C4-2B (cell line): ENCODE results near the gene R3HCC1L.

Experiments
- H3K27ac ChIP-seq: fragments of 450-650 bp; 2 replicates; pipeline ENCODE4 v1.5.1; 2017
- CTCF ChIP-seq: fragments of 450-650 bp; conservative IDR thresholded peaks from 2 replicates; pipeline ENCODE4 v1.5.1; 2017; ENCODE audit warnings: mild to moderate bottlenecking
- ZFX ChIP-seq: fragments of 450-650 bp; IDR thresholded peaks from 2 replicates; pipeline ENCODE4 v1.6.1; 2017

The R3HCC1L gene

GRCh38 chr10:98272245-98272644 lies 137.8 kb downstream of the R3HCC1L start:
- no peak overlapping the region for H3K27ac ChIP-seq

GRCh38 chr10:98272656-98273055 lies 138.2 kb downstream of the R3HCC1L start:
- TF ChIP-seq ZFX: no peak
- TF ChIP-seq CTCF: no peak
- no peak overlapping the region for H3K27ac ChIP-seq

More at GRCh38 chr10:98272245-98272644, 137.8 kb downstream of the R3HCC1L start:
- TF ChIP-seq CTCF: no peak

- no peak for TF ChIP-seq ZFX
- TF ChIP-seq CTCF: no peak
- H3K27ac ChIP-seq: no peak overlapping the region
Observed at GRCh38 chr10:98273057-98273850, 138.8 kb downstream of the R3HCC1L start.

GRCh38 chr10:98274562-98274961 lies 140.1 kb downstream of the R3HCC1L start:
- no peak overlapping the region for H3K27ac ChIP-seq
- no peak for TF ChIP-seq CTCF
- no peak for TF ChIP-seq ZFX

- TF ChIP-seq CTCF: no peak
- no peak for TF ChIP-seq ZFX
Observed at GRCh38 chr10:98276311-98276710, 141.9 kb downstream of the R3HCC1L start.

GRCh38 chr10:98285416-98285815 lies 151.0 kb downstream of the R3HCC1L start:
- TF ChIP-seq CTCF (no peak), ZFX (no peak)
- no peak overlapping the region for H3K27ac ChIP-seq

More at GRCh38 chr10:98276311-98276710, 141.9 kb downstream of the R3HCC1L start:
- H3K27ac ChIP-seq: no peak overlapping the region

GRCh38 chr10:98286419-98286818 lies 152.0 kb downstream of the R3HCC1L start:
- no peak overlapping the region for H3K27ac ChIP-seq
- TF ChIP-seq CTCF (no peak), ZFX (no peak)
